HG03565 (cell line): ENCODE results near the gene ACOX3.

Experiments
- ATAC-seq: cut with Tn5 transposase; IDR thresholded peaks from one replicate; pipeline ENCODE4 v1.9.1; 2021; ENCODE audit warnings: mild to moderate bottlenecking, moderate library complexity; ENCODE audit not compliant: unreplicated experiment

Gene ACOX3

DNA sequence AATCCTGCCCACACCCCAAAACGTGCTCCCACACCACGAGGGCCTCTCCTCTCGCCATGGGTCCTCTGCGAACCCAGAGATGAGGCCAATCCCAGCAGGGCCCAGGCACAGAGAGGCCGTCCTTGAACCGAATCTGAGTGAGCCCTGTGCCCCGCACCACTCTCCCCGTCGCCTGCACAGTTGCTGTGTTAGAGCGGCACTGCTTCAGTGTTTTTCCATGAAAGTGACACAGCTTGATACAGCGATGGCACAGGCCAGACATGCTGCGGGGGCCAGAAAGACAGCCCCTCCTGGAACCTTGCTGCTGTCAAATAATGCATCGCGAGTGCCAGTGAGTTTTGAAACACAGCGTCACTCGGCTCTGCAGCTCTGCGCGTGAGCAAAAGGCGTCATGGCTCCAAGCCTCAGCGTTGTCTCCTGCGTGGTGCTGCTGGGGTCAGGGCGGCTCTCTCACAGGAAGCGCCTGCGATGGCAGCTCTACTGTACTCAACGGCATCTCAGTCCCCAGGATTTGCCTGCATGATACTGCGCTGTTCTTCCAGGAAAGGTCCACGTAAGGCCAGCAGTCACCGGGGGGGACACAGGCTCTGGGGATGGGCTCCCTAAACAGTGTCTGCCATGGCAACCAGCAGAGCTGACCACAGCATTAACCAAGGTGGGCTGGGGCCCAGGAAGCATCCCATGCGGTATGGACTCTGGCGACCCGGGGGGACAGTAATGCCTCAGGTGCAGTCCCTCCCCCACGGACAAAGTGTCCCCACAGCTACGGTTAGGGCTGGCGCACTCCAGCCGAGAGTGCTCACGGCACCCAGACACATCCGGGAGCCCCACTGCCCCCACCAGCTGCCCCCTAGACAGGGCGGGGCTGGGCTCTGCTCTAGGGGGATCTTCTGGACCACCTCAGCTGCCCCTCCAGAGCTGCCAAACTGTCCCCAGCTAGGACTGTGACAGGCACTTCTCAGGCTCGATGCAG lies 63.1 kb downstream of the ACOX3 start:
- no peak for ATAC-seq

DNA sequence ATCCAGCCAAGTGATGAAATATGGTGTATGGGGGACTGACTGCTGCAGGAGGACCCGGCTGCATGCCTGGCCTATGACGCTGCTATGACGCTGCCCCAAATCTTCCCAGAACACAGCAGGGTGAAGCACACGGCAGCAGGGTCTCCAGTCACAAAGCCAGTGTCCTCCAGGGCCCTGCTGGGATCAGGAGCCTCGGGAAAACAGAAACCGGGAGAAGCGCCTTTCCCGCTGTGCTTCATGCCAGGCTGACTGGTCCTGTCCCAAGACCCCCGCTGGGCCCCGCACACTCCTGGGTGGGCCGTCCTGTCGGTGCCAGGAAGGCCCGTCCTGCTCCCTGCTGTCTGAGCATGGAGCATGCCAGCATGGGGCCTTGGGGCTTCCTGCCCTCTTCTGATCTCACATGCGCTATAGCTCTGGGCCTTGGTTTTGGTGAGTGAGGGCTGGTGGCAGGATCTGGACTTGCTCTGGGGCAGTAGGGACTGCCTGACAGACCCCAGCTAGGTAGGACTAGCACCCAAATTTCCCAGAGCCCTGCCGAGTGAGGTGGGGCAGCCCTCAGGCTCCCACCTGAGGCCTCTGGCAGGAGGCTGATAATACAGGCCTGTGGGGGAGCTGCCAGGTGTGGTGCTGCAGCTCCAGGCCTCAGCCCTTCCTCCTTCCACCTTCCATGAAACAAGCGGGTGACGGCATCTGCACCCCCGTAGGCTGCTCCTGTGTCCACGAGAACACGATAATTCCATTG lies 64.0 kb downstream of the ACOX3 start:
- ATAC-seq, result no peak

DNA sequence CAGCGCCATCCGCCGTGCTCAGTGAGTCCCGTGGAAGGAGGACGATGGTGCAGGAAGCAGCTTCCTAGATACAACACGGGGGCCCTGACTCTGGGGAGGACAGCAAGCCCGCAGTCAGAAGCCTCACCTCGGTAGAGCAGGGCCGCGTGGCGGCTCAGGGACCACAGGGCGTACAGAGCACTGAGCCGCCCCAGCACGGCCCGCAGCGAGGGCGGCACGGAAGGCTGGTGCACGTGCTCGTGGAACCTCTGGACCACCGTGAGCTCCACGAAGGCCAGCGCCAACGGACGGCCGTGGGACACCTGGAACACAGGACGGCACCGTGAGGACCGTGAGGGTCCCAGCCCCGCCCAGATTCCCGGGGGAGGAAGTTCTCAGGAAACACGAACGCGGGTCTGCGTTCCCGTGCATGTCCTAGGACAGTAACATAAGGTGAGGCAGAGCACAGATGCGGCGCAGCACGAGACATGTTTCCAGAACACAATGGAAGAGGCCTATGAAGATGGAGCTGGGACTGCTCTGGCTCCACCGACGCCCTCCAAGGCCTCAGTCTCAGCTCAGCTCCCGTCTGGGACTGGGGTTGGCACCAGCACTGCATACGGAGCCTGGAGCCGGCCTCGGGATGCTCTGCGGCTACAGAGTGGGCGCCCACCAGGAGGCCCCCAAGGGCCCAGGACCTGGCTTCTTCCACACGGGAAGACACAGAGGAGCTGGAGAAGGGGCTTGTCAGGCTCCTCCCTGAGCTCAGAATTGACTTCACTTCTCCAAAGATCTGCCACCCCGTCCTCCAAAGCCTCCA lies 65.5 kb downstream of the ACOX3 start:
- no peak for ATAC-seq

DNA sequence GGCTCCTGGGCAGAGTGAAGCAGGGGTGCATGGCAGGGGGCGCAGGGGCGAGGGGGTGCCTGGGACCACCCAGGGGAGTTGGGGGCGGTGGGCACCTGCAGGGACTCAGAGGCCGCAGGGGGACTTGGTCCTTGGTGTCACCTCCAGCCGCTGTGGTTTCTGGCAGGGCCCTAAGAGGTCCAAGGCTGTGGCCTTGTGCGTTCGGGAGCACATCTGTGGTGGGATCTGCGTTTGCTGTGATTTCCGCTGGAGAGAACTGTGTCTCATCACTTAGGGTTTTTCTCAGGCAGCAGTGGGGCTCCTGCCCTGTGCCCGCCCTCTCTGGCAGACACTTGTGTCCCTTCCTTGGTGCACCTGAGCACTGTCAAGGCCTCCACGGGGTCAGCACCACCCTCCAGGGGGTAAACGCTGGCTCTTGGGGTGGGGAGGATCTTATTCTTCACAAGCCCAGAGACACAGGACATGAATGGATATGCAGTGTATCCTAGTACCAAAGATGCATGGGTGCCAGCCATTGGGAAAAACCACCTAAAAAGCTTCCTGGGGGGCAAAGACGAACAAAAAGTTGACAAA lies 66.5 kb downstream of the ACOX3 start:
- ATAC-seq, result no peak

DNA sequence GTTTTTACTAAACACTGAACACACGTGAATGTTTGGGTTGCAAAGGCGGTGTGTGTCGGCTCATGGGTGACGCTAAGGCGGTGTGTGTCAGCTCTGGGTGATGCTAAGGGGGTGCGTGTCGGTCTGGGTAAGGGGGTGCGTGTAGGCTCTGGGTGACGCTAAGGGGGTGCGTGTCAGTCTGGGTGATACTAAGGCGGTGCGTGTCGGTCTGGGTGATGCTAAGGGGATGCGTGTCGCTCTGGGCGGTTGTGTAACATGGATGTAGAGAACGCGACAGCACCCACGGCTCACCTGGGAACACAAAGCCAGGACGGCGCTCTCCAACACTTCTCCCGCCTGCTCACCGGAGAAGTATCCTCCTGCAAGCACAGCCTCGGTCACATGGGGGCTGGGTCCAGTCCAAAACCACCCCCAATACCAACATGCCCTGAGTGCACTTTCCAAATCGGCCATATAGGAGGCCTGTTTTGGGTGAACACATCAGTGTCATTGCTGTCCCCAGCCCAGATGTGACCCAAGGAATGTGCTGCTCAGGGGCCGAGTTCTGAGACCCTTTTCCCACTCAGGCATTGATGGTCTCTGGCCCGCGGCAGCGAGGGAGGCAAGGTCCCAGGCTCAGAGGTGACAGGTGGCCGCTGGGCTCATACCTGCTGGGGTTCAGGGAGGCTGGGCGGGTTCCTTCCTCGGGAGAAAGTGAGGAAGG lies 67.1 kb downstream of the ACOX3 start:
- no peak for ATAC-seq

DNA sequence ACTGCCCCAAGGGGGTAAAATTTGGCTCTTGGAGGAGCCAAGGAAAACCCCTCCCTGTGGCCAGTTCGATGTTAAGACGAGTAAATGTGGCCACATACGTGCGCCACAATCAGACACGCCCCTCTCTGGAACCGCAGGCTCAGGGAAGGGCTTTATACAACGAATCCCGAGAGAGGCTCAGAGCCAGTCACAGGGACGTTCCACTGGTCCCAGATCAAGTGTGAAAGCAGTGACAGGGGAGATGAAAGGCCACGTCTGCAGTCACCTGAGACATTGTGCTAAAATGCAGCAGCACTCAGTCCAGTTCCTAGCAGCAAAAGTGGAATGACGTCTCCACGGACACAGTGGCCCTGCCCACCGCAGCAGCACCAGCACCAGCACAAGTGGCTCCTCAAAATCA lies 68.0 kb downstream of the ACOX3 start:
- no peak for ATAC-seq

DNA sequence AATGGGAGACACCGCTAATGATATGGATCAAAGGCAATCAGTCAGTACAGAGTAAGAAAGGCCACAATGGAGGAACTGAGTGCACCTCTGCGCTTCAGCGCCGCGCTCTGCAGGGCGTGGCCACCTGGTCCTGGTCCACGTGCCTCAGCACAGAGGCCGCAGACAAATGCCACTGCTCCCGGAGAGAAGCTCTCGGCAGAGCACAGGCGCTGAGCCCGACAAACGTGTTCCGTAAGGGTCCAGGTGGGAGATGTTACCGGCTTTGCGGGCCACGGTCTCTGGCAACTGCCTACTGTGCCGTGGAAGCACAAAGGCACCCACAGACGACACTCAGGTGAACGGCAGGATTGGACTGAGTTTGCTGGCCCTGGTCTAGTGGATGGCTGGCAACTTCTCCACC lies 68.9 kb downstream of the ACOX3 start:
- ATAC-seq, result no peak

DNA sequence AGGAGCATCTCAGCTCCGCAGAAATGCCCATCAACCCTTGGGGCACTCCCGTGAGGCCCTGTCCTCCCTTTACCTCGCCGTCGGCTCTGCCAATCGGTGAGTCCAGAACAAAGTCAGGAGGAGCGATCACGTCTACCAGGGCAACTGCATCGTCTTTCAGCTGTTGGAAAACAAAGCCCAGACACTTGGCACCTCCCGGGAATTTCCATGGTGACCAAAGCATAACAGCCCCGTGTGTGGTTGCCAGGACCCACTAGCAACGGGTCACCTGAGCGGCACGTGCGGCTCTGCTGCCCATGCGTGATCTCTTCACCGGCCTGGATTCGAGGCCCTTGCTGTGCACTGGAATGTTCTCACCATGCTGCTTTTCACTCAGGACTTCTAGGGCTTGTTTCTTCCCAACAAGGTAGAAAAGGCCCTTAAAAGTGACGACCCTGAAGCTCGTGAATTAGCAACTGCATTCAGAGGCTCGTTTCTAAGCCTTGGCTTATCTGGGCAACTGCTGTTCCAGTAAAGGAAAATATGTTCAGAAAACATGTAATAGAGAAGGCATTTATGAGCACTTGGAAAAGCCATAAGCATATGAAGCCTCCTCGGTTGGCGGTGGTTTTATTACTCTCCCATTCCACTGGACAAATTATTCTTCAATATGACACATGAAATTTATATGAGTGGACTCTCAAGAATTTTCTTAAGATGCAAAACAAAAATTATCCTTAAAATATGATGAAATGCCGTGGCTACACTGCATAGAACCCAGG lies 69.5 kb downstream of the ACOX3 start:
- ATAC-seq, result no peak

DNA sequence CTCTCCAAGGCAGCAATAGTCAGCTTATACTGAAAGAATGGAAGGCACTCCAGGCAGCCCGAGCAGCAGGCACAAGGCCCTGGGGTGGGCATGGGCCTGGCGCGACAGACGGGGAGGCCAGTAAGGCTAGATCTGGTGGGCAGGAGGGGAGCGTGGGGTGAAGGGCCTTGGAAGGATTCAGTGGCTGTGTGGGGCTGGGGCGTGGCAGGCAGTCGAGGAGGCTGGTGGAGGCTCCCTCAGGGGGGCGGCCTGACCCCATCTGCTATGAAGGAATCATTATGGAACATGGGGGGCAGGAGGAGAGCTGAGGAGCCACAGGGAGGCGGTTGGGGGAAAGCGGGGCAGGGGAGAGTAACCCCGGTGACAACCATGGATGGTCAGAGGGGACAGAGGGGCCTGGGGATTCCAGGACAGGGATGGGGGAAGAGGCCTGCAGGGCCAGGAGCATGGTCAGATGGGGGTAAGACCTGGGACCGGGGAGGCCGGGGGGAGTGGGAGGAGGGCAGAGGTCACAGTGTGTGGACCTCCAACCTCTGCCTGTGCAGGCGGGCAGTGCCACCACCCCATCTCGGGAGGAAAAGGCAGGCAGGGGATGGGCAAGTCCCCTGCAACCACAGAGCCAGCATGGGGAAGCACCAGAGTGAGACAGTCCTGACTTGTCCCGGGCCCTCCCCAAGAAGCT lies 70.3 kb downstream of the ACOX3 start:
- ATAC-seq, result no peak

DNA sequence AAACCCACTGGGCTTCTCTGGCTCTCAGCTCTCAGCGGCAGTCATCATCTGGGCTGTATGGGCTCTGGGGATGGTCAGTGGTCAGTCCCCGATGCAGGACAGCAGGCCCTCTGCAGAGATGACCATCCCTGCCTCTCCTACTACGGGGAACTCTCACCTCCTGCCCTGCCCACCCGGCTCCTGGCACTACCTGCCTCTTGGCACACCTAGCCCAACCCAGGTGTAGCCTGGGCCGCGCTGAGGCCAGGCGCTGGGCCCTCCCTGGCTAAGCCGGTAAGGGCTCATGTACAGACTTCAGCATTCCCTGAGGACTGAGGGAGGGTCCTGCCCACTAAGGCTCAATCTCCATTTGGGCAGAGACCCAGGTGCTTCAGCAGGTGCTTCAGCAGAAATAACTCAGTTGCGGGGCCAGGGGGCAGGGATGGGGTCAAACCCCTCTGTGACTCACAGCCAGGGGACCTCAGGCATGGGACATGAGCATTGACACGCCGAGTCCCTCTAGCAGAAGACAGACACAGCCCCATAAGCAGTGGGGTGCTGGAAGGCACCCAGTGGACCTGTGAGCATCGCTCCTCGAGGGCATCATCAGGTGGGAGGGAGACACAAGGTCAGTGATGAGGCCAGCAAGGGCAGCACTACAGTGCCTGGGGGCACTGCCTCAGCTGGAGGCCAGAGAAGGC lies 71.0 kb downstream of the ACOX3 start:
- no peak for ATAC-seq

DNA sequence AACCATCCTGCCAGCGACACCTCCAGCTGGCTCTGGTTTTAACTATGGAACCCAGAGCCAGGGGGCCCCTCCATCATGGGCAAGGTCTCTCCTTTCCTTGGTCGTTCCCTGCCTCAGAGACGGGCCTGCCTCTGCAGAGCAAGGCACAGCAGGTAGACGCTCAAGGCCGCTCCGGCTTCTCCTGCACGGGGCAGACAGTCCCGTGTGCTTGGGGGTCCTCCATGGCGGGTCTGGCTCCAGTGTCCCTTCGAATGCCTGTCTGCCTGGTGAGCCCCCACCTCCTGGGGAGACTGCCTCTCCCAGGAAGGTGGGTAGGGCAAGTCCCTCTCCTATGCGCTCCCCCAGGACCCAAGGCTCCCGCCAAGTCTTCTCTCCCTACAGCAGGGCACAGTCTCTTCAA lies 71.5 kb downstream of the ACOX3 start:
- ATAC-seq, result no peak

DNA sequence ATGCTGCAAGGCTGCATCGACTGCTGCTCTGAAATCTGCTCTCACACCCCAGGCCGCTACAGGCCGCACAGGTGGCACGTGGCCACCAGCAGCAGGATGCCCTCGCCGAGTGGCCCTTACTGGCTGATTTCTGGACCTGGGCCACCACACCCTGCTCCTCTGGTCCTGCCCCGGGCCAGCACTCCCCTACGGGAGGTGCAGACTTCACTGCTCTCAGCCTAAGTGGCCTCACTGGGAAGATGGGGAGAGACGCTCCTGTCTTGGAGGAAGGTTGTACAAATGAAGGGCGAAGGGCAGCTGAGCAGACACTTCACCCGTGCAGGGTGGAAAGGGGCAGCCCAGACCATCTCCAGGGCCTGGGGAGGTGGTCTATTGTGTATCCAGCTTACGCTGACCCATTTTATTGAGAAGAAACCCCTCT lies 72.5 kb downstream of the ACOX3 start:
- no peak for ATAC-seq

DNA sequence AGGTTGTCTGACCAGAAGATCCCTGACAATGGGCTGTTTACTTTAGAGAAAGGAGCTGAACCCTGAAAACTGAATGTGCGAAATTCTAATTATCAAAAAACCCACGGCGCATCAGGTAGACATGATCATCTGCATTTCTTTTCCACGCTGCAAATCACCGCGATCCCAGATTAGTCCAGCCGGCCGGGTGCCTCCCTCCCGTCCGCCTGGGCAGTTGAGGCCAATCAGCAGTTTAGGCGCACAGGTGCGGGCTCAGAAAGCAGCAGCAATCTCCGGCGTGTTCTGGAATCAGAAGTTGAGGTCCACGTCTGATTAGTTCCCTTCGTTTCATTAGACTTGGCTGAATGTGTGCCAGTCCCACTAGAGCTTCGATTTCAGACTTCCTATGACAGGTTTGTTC lies 73.9 kb downstream of the ACOX3 start:
- no peak for ATAC-seq

DNA sequence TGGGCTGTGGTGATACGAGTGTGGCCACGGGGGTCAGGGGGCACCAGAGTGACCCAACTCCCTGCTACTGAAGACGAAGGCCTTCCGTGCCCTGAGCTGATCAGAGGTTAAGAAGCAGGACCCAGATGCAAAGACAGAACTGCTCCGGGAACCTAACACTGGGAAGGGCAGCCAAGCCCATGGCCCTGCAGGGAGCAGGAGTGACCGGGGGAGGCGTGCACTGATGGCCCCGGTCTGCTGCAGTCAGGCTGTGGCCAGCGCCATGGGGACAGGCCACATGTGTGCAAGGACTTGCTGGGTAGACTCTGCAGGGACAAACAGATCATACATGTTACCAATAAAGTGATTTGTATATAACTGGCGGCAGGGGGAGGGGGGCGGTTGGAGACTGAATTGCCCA lies 74.6 kb downstream of the ACOX3 start:
- ATAC-seq, result no peak

DNA sequence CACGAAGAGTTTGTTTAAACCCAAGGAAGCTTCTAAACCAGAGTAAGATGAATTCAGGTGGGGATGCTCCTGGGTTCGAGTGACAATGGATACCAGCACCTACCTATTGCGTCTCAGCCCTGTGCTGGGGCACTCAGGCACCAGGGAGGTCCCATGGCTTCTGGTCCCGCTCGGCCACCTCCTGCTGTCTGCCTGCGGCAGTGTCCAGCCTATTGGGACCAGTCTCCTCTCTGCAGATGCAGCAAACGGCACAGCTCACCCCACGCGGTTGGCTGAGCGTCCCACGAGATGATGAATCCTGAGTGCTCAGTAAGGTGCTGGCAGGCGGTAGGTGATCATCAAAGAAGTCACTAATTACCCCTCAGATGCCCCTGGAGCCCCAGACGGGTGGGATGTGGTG lies 75.2 kb downstream of the ACOX3 start:
- no peak for ATAC-seq

DNA sequence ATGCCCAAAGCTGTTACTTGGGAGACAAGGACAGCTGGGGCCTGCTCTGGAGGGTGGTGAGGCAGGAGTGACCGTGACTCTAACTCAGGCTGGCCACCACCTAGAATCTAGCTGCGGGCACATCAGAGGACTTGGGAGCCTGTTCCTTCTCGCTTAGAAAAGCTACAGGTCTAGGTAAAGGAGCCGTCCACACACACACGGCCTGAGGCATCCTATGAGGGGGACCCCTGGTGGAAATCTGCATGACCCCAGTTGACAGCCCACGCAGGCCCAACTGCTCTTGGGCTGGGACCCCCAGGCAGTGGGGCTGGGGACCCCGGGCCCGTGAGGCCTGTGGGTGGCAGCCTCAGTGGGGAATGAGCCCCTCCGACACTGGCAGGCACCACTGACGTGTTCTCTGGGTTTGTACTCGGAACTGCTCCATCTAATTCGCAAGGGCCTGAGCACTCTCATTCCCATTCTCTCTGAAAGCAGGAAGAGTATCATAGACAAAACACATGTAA lies 75.6 kb downstream of the ACOX3 start:
- ATAC-seq, result no peak

DNA sequence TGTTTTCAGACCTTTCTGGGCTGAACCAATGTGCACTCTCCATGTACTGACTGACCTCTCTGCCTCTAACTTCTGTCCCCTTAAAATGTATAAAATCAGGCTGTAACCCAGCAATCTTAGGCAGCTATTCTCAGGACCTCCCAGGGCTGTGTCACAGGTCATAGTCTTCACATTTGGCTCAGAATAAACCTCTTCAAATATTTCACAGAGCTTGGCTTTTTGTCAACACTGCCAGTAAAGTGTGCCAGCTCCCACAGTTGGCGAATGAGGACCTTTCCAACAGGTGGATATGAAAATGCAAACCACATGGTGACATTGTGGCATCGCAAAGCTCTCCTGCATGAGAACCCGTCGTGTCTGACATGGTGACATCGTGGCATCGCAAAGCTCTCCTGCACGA lies 76.4 kb downstream of the ACOX3 start:
- ATAC-seq, result no peak

DNA sequence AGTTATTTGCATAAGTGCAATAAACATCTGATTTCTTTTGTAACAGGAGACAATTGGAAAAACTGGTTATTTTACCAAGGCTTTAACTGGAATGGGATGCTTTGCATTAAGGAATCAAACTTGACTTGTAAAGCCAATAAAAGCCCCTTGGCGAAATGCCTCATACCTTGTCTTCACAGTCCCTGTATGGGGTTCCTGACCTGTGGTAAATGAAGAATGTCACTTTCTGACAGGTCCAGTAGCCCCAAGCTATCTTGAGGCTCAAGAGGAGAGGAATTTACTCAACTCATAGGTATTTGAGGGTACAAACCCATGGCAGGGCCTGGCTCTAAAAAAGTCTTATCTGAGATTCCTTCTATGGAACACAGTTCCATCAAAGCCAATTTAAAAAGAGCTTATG lies 78.0 kb downstream of the ACOX3 start:
- ATAC-seq, result no peak
